NCI-H2196 treated with DMSO at 0.1 percent for 48 hours (cell line): Measurements from ENCODE around the gene TOMM40.
"Not testable (repeated sequence)": the region's sequence is repeated elsewhere in the genome, so short reads cannot be mapped to it uniquely, and the experiment has no call there.

Experiments
- DNase-seq: peaks from one replicate; lab custom pipeline; 2025; ENCODE audit not compliant: unreplicated experiment; lab: John Stamatoyannopoulos, UW

Gene TOMM40

DNA sequence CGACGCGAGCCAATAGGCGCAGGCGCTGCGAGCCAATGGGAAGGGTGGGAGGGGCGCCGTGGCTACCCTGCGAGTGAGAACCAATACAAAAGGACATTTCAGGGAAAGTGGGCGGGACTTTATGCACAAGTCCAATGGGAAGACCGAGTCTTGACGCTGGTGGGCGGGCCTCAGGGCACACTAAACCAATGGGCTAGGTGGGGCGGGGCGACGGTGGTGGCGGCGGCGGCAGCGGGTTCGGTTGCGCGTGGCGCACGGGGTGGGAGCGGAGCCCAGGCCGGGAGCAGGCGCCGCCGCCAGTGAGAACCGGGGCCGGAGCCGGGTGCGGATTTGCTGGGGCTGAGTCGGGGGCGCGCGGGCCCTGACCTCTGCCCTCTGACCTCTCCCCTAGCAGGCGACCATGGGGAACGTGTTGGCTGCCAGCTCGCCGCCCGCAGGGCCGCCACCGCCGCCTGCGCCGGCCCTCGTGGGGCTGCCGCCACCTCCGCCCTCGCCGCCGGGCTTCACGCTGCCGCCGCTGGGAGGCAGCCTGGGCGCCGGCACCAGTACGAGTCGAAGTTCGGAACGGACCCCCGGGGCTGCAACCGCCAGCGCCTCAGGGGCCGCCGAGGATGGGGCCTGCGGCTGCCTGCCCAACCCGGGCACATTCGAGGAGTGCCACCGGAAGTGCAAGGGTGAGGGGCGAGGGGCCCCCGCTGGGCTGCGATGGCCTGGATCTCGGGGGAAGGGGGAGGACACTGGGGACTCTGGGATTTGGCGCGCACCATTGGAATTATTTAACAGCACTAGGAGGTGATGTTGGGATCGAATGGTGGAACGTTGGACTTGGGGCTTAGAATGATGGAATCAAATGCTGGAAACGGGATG is at the start of gene TOMM40:
TSS of gene TOMM40 (plus strand) at position 239 of the 867 bp plus-strand sequence. CDS start at position 401, 162 bp downstream.
- DNase-seq = peak; percentile 100

DNA sequence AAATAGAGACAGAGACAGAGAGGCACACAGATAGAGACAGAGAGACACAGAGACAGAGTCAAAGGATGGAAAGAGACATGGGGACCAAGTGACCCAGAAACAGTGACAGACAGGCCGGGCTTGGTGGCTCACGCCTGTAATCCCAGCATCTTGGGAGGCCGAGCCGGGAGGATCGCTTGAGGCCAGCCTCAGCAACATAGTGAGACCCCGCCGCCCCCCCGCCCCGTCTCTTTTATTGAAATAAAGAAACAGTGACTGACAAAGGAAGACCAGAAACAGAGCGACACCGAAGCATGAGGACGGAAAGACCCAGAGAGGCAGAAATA is 45.8 kb upstream of the TOMM40 start:
- DNase-seq = no peak

DNA sequence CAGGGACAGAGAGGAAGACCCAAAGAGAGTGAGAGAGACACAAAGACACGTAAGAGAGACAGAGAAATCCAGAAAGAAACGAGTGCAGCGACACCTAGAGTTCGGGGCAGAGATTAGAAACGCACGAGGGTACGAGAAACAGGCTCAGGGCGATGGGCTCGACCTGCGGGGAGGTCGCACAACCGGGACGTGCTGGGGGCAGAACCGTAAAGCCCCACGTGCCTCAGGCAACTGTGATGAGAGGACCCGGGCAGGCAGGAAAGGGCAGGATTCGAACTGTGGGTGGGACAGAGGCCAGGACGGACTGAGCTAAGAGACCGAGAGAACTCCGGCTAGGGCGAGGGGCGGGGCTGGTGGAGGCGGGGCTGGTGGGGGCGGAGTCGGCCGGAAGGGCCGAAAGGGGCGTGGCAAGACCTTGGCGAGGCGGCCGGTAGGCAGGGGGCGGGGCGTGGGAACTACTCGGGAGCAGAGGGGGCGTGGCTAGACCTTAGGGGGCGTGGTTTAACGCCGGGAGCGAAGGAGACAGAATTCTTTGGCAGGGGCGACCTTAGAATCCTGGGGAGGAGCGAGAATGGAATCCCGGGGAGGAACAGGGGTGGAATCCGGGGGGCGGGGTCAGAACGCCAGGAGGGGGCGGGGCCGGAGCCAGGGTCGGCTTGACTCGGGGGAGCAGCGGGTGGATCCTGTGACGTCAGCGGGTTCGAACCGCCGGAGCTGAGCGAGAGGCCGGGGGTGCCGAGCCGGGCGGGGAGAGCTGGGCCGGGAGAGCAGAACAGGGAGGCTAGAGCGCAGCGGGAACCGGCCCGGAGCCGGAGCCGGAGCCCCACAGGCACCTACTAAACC is 45.2 kb upstream of the TOMM40 start, which contains the start of gene NECTIN2:
TSS of gene NECTIN2 (plus strand) at position 686 of the 843 bp plus-strand sequence. CDS start 229 bp downstream, outside the sequence.
- peak; percentile 97 for DNase-seq

DNA sequence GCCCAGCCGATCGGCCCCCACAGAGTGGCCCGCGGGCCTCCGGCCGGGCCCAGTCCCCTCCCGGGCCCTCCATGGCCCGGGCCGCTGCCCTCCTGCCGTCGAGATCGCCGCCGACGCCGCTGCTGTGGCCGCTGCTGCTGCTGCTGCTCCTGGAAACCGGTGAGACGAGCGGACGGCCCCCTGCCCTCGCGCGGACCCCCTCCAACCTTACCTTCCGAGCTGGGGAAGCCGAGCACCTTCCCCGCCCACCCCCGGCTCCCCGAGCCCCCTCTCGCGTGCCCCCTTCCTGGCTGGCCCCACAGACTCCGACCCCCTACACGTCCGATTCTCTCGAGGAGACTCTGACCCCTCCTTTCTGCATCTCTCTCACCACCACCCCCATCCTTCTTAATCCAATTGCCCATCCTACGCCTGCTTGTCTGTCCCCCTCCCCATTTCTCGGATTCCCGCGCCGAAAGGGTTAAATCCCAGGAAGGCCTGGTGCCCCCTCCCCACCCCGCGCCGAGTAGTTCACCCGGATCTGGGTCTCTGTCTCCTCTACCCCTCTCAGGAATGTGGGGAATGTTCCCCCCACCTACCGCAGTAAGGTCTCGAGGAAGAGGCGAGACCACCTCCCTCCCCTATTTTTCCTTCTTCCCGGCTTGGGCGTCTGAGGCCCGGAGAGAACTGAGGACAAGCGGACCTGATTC is 44.5 kb upstream of the TOMM40 start:
- DNase-seq = no peak

DNA sequence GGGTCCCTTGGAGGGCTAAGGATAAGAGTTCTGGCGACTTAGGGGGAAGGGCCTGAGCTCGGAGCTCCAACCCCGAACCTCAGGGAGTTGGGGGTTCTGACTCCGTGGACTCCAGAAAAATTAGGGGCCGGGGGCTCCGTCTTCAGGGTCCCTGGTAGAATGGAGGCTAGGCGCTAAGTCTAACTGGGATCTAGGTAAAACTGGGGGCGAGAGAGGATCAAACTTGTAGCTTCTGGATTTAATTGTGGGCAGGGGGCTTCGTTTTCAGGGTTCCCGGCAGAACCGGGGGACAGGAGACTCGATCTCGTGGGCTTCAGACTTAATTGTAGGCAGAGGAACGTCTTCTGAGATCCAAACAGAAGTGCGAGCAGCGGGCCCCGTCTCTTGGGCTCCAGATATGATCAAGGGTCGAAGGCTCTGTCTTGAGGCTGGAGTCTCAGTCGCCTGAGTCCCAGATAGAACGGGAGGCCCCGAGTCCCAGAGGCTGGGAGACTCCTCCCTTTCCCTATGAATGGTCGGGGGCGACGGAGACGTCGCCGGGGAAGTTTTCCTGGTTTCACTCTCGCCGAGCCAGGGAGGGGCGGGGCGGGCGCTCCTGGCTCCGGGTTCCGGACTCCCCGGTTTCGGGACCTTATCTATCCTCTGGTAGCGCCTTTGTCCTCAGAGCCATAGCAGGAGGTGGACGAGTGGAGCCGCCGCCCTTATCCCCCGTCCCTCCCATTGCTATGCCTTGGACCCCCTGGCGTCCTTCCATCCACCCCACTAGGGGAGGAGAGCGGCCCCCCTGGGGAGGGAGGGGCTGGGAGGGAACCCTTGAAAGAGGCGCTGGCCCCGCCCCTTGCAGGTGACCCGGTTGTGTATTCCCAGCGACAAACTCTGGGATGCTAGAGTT is 43.7 kb upstream of the TOMM40 start:
- DNase-seq = peak; percentile 36

DNA sequence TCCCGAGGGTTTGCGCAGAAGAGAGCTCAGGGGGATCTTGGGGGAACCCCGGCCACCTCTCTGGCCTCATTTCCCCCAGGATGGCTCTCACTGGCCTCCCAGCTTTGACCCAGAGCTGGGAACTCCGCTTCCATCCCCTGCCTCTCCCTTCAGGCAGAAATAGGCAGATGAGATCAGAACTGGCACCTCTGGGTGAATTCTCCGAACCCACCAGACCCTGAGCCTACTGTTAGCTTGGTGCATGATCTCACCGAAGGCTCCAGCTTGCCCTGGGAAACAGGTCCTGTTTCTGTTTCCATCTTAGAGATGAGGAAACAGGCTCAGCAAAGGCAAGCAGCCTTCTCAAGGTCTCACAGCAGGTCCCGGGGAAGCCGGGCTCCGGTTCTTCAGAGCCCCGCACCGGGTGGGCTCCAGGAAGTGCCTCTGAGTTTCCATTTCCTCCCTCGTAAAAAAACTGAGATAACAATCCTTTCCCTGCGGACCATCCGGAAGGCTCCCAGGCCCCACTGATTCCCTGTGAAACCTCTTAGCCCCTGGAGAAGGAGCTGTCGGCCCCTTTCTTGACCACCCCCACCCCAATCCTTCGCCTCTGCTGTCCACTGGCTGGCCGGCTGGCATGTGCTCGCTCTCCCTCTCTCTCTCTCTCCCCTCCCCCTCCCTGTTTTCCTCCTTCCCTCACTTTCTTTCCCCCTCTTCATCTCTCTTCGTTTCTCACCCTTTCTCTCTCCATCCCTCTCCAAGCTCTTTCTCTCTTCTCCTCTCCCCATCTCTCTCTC is 42.8 kb upstream of the TOMM40 start:
- DNase-seq = no peak

DNA sequence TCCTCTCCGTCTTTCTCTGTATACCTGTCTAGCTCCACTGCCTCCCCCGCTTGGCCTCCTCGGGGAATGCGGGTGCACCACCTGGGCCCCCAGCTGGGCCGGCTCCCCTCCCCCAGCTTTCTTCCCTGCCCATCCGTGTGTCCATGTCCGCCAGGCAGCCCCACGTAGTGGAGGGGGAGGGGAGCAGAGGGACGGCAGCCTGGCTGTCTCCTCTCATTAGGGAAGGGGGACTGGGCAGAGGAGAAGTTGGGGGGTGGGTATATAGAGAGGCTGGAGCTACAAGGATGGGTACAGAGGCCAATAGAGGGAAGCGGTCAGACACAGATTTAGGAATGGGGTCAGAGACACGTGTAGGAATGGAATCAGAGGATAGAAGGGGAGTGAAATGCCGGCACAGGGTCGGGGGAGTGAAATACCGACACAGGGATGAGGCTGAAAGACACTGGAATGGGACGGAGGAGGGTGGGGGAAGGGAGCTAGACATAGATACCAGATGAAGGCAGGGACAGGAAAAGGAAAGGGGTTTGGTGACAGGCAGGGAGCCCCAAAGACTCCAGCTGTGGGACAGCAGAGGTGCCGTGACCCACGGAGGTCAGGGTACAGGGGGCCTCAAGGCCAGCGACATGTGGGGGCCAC is 42.1 kb upstream of the TOMM40 start:
- no peak for DNase-seq

DNA sequence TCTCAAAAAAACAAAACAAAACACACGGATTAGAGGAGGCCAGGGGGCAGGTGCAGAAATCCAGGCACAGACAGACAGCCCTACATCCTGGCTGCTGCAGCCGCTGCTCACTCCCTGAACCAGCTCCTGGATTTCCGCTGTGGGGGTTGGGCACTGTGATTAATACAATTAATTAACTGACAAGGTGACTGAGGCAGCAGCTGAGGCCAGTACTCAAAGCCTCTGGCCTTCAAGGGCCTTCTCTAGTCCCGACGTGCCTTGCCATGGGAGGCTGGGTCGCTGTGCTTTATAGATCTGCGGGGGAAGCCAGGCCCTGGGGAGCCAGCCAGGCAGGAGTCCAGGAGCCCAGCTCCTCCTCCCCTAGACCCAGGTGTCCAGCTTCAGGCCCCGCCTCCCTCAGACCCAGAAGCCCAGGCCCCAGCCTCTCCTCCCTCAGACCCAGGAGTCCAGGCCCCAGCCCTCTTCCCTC is 40.4 kb upstream of the TOMM40 start:
- peak; percentile 72 for DNase-seq

DNA sequence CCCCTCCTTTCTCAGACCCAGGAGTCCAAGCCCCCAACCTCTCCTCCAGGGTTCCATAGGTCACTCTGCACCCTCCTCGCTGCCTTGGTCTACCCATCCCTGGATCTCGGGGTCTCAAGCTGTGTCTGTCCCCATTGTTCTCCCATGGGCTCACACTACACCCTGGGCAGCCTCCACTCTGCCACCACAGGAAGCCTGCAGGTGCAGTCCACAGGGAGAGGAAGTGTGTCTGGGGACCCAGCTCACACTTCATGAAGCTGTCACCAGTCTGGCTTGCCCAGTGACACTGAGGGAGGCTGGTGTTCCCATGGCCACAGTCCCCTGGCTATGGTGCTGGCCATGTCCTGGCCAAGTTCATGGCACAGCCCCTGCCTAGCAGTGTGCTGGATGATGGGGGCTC is 39.6 kb upstream of the TOMM40 start:
- DNase-seq = no peak

DNA sequence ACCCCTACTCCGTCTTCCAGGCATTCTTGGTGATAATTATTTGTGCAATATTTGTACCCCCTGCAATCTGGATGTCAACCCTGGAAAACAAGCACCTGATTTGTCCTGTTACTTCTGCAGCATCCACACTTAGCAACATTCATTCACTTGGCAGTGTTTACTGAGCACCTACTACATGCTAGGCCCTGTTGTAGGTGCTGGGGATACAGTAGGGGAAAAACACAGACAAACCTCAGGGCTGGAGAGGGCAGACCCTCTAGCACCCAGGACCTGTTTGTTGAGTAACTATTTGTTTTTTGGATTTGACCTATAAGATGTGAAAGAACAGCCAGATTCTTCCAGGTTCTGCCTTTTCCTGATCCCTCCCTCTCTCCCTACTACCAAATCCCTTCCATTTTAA is 35.4 kb upstream of the TOMM40 start:
- no peak for DNase-seq

DNA sequence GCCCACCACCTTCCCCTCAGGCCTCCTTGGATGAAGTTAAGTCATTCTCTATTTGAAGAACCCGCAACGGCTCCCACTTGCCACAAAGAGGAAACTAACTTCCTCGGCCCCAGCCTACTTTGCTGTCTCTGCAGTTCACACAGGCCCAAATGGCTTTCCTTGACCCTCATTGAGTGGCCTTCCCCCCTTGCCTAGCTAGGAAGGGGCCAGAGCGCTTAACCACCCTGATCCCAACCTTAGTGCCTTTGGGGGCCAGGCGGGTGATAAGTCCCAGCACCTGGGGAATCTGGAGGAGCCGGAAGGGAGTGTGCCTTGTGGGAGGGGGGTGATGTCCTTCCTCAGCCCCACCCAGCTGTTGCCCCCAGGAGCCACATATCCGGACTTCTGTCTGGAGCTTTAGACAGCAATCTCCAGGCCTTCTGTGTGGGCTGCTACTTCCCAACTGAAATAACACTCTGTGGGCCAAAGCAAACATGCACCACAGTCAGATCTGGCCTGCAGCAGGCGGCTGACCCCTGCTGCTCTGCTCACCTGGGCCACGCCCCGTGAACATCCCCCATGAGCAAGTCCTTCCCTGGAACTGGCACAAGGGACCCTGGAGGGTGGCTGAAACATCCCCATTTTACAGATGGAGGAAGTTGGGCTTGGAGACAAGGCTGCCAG is 34.5 kb upstream of the TOMM40 start:
- no peak for DNase-seq

DNA sequence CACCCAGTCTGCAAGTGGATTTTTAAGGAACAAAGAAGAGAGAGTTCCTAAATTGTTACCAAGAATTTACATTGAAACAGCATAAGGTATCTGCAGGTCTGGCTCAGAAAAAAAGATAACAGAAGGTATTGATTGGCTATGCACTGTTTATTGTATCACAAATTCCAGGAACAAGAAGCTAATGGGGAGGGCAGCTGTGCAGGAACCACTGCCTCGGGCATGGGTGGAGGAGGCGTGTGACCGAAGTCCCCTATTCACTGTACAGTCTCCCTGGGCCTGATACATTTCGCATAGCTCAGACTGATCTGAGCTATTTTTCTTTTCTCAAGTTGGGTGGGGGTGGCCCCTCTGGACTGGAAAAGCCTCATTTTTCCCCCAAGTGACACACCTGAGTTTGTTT is 33.2 kb upstream of the TOMM40 start:
- DNase-seq = no peak

DNA sequence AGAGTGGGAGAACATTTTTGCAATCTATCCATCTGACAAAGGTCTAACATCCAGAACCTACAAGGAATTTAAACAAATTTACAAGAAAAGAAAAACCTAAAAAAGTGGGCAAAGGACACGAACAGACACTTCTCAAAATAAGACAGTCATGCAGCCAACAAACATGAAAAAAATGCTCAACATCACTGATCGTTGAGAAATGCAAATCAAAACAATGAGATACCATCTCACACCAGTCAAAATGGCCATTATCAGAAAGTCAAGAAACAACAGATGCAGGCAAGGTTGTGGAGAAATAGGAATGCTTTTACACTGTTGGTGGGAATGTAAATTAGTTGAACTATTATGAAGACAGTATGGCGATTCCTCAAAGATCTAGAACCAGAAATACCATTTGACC is 29.5 kb upstream of the TOMM40 start:
- DNase-seq = not testable (repeated sequence)

DNA sequence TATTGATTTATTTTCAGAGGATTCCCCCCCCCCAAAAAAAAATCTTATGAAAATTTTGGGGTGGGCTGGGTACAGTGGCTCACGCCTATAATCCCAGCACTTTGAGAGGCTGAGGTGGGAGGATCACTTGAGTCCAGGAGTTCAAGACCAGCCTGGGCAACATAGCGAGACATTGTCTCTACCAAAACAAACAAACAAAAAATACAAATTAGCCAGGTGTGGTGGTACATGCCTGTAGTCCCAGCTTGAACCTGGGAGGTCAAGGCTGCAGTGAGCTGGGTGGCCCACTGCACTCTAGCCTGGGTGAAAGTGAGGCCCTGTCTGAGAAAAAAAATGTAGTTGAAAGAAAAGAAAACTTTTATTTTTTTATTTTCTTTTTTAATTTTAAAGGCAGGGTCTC is 27.1 kb upstream of the TOMM40 start:
- DNase-seq = no peak

DNA sequence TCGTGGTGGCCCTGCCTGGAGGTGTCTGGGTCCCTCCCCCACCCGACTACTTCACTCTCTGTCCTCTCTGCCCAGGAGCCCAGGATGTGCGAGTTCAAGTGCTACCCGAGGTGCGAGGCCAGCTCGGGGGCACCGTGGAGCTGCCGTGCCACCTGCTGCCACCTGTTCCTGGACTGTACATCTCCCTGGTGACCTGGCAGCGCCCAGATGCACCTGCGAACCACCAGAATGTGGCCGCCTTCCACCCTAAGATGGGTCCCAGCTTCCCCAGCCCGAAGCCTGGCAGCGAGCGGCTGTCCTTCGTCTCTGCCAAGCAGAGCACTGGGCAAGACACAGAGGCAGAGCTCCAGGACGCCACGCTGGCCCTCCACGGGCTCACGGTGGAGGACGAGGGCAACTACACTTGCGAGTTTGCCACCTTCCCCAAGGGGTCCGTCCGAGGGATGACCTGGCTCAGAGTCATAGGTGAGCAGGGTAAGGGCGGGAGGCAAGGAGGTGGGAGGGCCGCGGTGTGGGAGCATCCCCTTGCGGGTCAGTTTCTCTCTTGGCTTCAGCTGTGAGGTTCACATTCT is 25.8 kb upstream of the TOMM40 start:
- DNase-seq = no peak

DNA sequence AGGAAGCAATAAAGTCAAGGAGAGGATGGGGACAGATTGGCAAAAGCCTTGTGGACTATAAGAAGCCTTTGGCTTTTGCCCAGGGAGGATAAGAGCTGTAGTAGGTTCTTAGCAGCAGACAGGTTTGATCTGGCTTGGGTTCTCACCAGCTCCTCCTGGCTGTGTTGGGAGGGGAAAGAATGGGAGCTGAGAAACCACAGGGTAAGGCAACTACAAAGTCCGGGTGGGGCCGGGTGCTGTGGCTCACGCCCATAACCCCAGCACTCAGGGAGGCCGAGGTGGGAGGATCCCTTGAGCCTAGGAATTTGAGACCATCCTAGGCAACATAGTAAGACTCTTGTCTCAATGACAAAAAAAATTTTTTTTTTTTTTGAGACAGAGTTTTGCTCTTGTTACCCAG is 24.4 kb upstream of the TOMM40 start:
- DNase-seq = no peak

DNA sequence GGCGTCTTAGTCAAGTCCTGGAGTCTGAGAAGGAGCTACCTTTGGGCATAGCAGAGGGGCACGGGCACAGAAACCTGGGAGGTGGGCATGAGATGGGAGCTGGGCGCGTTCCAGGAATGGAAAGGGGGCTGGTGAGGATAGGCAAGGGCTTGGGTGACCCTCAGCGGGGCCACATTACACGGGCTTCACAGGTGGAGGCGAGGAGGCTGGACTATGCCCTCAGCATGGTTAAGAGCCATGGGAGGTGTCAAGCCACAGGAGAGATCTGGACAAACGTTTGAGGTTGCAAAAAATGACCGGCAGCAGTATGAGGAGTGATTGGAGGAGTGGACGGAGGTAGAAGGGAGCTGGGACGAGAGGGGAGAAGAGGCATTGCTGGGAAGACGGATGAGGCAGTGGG is 23.5 kb upstream of the TOMM40 start:
- no peak for DNase-seq

DNA sequence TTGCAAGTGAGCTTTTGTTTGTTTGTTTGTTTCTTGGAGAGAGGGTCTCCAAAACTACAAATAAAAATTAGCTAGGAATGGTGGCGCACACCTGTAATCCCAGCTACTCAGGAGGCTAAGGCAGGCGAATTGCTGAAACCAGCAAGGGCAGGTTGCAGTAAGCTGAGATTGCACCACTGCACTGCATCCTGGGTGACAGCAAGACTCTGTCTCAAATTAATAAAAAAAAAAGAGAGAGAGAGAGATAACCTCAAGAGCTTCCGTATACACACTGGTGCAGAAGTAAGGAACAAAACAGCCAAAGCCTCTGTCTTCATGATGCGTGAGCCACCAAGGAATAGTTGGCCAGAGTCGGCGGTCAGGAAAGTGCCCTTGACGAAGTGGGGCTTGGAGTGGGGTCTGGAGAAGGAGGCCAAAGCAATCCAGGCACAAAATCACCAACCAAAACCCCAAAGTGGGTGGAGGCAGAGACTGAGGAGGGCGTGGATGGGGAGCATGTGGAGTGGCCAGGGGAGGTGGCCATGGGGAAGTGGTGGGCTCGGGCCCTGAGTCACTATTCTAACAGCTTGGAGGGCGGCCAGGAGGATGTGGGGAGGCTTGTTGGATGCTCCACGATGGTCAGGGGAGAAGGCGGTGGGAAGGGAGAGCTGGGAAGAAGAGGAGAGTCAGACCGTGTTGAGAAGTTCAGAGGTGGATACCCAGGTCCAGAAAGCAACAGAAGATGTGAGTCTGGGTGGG is 21.2 kb upstream of the TOMM40 start:
- DNase-seq = no peak
